IMR-90 (cell line): ENCODE measurements around the gene CLIC4. TPM values are rescaled to one million over a fixed set of nuclear protein-coding genes. Genes with fewer than 3 reads are reported as not detected.

Experiments used
- ATAC-seq: fragments of 200-7000 bp; cut with Tn5 transposase; 2 replicates; pipeline ENCODE4 v1.9.1; 2020; ENCODE audit warnings: low read depth, mild to moderate bottlenecking, moderate library complexity
- BruUV-seq: library from RNA; stranded (reverse); fragments of 400-500 nt; replicated peaks from 2 replicates; lab custom pipeline; 2021; lab: Mats Ljungman, UMichigan
- CTCF ChIA-PET: fragments of 300-600 bp; formaldehyde crosslinking; extraction: SDS; loops from one replicate; lab custom pipeline; 2021; ENCODE audit warnings: antibody characterized with exemption; lab: Yijun Ruan, JAX
- POLR2A ChIA-PET: fragments of 300-600 bp; sonication (Branson Sonifier 250); formaldehyde crosslinking; loops from one replicate; lab custom pipeline; 2022; ENCODE audit warnings: antibody characterized with exemption; ENCODE audit not compliant: unreplicated experiment; lab: Charles Lee
- DNase-seq: peaks from one replicate; pipeline ENCODE4 v3.0.0; 2013
- H2AFZ ChIP-seq: replicated peaks from 2 replicates; pipeline ENCODE3; 2013; ENCODE audit warnings: low read length, mild to moderate bottlenecking; ENCODE audit not compliant: poor library complexity
- H2AK5ac ChIP-seq: 2 replicates; pipeline ENCODE4 v1.6.1; 2013; ENCODE audit warnings: low read depth, low read length, inconsistent platforms
- H2AK9ac ChIP-seq: replicated peaks from 2 replicates; pipeline ENCODE3; 2013; ENCODE audit warnings: mild to moderate bottlenecking, low read depth, low read length, moderate library complexity; ENCODE audit not compliant: poor library complexity
- H2BK120ac ChIP-seq: 2 replicates; pipeline ENCODE4 v1.6.1; 2013; ENCODE audit warnings: low read depth, low read length, inconsistent platforms
- H2BK15ac ChIP-seq: 3 replicates; pipeline ENCODE4 v1.6.1; 2013; ENCODE audit warnings: low read depth, low read length, inconsistent platforms
- H2BK20ac ChIP-seq: 2 replicates; pipeline ENCODE4 v1.6.1; 2013; ENCODE audit warnings: low read depth, mild to moderate bottlenecking, inconsistent platforms, low read length, moderate library complexity
- H2BK5ac ChIP-seq: 2 replicates; pipeline ENCODE4 v1.6.1; 2013; ENCODE audit warnings: mild to moderate bottlenecking, low read depth, low read length, inconsistent platforms; ENCODE audit not compliant: poor library complexity, severe bottlenecking
- H3K14ac ChIP-seq: replicated peaks from 2 replicates; pipeline ENCODE4 v1.6.1; 2013; ENCODE audit warnings: low read depth, low read length, inconsistent platforms
- H3K18ac ChIP-seq: 2 replicates; pipeline ENCODE4 v1.6.1; 2013; ENCODE audit warnings: low read depth, low read length, control low read depth
- H3K23ac ChIP-seq: 2 replicates; pipeline ENCODE4 v1.6.1; 2013; ENCODE audit warnings: low read depth, low read length, inconsistent platforms
- H3K27ac ChIP-seq: 2 replicates; pipeline ENCODE4 v1.5.1; 2013; ENCODE audit warnings: mild to moderate bottlenecking, control low read depth, low read length; ENCODE audit not compliant: insufficient read depth
- H3K27me3 ChIP-seq: 2 replicates; pipeline ENCODE4 v1.6.1; 2013; ENCODE audit warnings: low read length; ENCODE audit not compliant: control insufficient read depth, insufficient read depth
- H3K36me3 ChIP-seq: 2 replicates; pipeline ENCODE4 v1.6.1; 2013; ENCODE audit warnings: low read length, mixed read lengths; ENCODE audit not compliant: control insufficient read depth, insufficient read depth
- H3K4ac ChIP-seq: 2 replicates; pipeline ENCODE4 v1.6.1; 2013; ENCODE audit warnings: low read depth, low read length, inconsistent platforms
- H3K4me1 ChIP-seq: 2 replicates; pipeline ENCODE4 v1.6.1; 2013; ENCODE audit warnings: low read length, mixed read lengths; ENCODE audit not compliant: control insufficient read depth, insufficient read depth
- H3K4me2 ChIP-seq: 2 replicates; pipeline ENCODE4 v1.6.1; 2013; ENCODE audit warnings: low read depth, mild to moderate bottlenecking, control low read depth, low read length, moderate library complexity
- H3K4me3 ChIP-seq: 2 replicates; pipeline ENCODE4 v1.5.1; 2013; ENCODE audit warnings: low read depth, mild to moderate bottlenecking, control low read depth, low read length, moderate library complexity; ENCODE audit not compliant: insufficient read depth
- H3K56ac ChIP-seq: 2 replicates; pipeline ENCODE4 v1.6.1; 2013; ENCODE audit warnings: low read length, inconsistent platforms; ENCODE audit not compliant: insufficient read depth; ENCODE audit errors: extremely low read depth
- H3K79me1 ChIP-seq, 2 experiments: 2 replicates each; pipeline ENCODE4 v1.6.1; 2013; ENCODE audit warnings: low read length in 2 of 2, inconsistent platforms in 1 of 2, low read depth in 1 of 2
- H3K9ac ChIP-seq: 2 replicates; pipeline ENCODE4 v1.6.1; 2013; ENCODE audit warnings: low read depth, low read length, control low read depth
- H3K9me1 ChIP-seq: 2 replicates; pipeline ENCODE4 v1.6.1; 2013; ENCODE audit warnings: low read length, inconsistent platforms; ENCODE audit not compliant: insufficient read depth
- H3K9me3 ChIP-seq: 2 replicates; pipeline ENCODE4 v1.6.1; 2013; ENCODE audit warnings: low read length; ENCODE audit not compliant: control insufficient read depth, insufficient read depth
- H4K20me1 ChIP-seq: 2 replicates; pipeline ENCODE4 v1.6.1; 2013; ENCODE audit warnings: low read length, inconsistent platforms; ENCODE audit not compliant: insufficient read depth
- H4K5ac ChIP-seq: 2 replicates; pipeline ENCODE4 v1.6.1; 2013; ENCODE audit warnings: mild to moderate bottlenecking, low read depth, low read length, control low read depth
- H4K8ac ChIP-seq, 2 experiments: 2 replicates each; pipeline ENCODE4 v1.6.1; 2013; ENCODE audit warnings: low read depth in 2 of 2, low read length in 2 of 2, control low read depth in 1 of 2, inconsistent platforms in 1 of 2
- H4K91ac ChIP-seq: 2 replicates; pipeline ENCODE4 v1.6.1; 2013; ENCODE audit warnings: low read depth, low read length, inconsistent platforms; ENCODE audit not compliant: insufficient read depth
- BHLHE40 ChIP-seq: fragments of 150-350 bp; IDR thresholded peaks from 2 replicates; pipeline ENCODE4 v1.6.1; 2016; ENCODE audit warnings: mild to moderate bottlenecking, low read depth, low read length
- FOS ChIP-seq: fragments of 150-350 bp; IDR thresholded peaks from 2 replicates; pipeline ENCODE4 v1.6.1; 2016; ENCODE audit warnings: low read depth, low read length
- MAFK ChIP-seq: IDR thresholded peaks from 2 replicates; pipeline ENCODE4 v1.6.1; 2012; ENCODE audit warnings: low read depth, low read length, improper control_type of control experiment
- MAZ ChIP-seq: IDR thresholded peaks from 2 replicates; pipeline ENCODE4 v1.6.1; 2012; ENCODE audit warnings: low read depth, mild to moderate bottlenecking, low read length, improper control_type of control experiment, moderate library complexity, borderline replicate concordance
- MXI1 ChIP-seq: IDR thresholded peaks from 2 replicates; pipeline ENCODE4 v1.6.1; 2012; ENCODE audit warnings: low read depth, mild to moderate bottlenecking, low read length, moderate library complexity, borderline replicate concordance
- NFE2L2 ChIP-seq: fragments of 150-350 bp; IDR thresholded peaks from 2 replicates; pipeline ENCODE4 v1.6.1; 2016; ENCODE audit warnings: low read depth, mild to moderate bottlenecking, low read length
- RAD21 ChIP-seq: IDR thresholded peaks from 2 replicates; pipeline ENCODE4 v1.6.1; 2012; ENCODE audit warnings: low read length, improper control_type of control experiment
- WGBS, 2 experiments: methylation state at CpG; one replicate each; pipeline versions ENCODE4 v1.1.5 to v1.1.7; 2013; ENCODE audit warnings: missing lambda C conversion rate in 2 of 2; ENCODE audit not compliant: insufficient read length in 1 of 2; ENCODE audit errors: extremely low coverage in 2 of 2; 5-methylcytosine and 5-hydroxymethylcytosine counted together
- dilution Hi-C: fragments of 300-500 bp; cut with HindIII; formaldehyde crosslinking; loops from one replicate; pipeline ENCODE4 v1.14.3; 2018; ENCODE audit warnings: low sequenced_read_pairs; ENCODE audit not compliant: unreplicated experiment
- in situ Hi-C: fragments of 300-500 bp; cut with MboI; formaldehyde crosslinking; loops from 3 replicates; pipeline ENCODE4 v1.14.3; 2019; ENCODE audit warnings: low sequenced_read_pairs, inconsistent platforms, mixed read lengths
- intact Hi-C: fragments of 100-400 bp; cut with micrococcal nuclease; formaldehyde crosslinking; loops from 2 replicates; pipeline ENCODE4 v1.10.0; 2022
- polyA plus RNA-seq, 3 experiments: library from polyadenylated mRNA; depleted of rRNA; stranded (reverse); fragments of >200 nt; gene quantifications; 2 replicates each; pipeline ENCODE4 v1.2.3, GENCODE V29; 2012; ENCODE audit warnings: low replicate concordance in 1 of 3
- total RNA-seq: library from RNA; depleted of rRNA; stranded (reverse); fragments of >200 nt; gene quantifications from 2 replicates; pipeline ENCODE4 v1.2.3, GENCODE V29; 2012
- TF ChIP-seq, protein P1 (sequence below): fragments of 150-350 bp; IDR thresholded peaks from 2 replicates; pipeline ENCODE4 v1.6.1; 2017; ENCODE audit warnings: mild to moderate bottlenecking, antibody characterized with exemption, low read length, low read depth
- TF ChIP-seq, protein P2 (sequence below): conservative IDR thresholded peaks from 2 replicates; pipeline ENCODE4 v1.5.1; 2012; ENCODE audit warnings: mild to moderate bottlenecking, low read depth, low read length, improper control_type of control experiment

CLIC4 gene
- total and polyA plus RNA-seq, 2 of the 4 experiments (the other 2 are of a cell fraction): 242 to 392 TPM

GRCh38 chr1:24873148-24873547, 127.9 kb downstream of the CLIC4 start:
- Histone ChIP-seq H3K14ac (no peak overlapping the region), H3K4me1 (no peaks in the 10 kb centered on the region), H4K5ac (no peak overlapping the region), H3K9me3 (no peaks in the 10 kb centered on the region), H3K27ac (no peak overlapping the region), H2AK5ac (no peak overlapping the region), H3K4ac (no peak overlapping the region), H4K8ac (no peak overlapping the region), H3K79me1 (no peaks in the 10 kb centered on the region), H4K20me1 (no peaks in the 10 kb centered on the region), H2AK9ac (peak overlapping the region; percentile 42), H2BK15ac (no peak overlapping the region), H3K9me1 (no peaks in the 10 kb centered on the region), H2AFZ (no peak overlapping the region), H4K91ac (no peak overlapping the region), H3K56ac (no peak overlapping the region), H2BK5ac (no peak overlapping the region), H3K18ac (no peak overlapping the region), H3K23ac (no peak overlapping the region), H2BK20ac (no peak overlapping the region), H2BK120ac (no peak overlapping the region), H3K27me3 (peaks cover 40% of the 10 kb centered on the region), H3K4me3 (no peak overlapping the region), H3K4me2 (no peak overlapping the region), H3K36me3 (no peaks in the 10 kb centered on the region), H3K9ac (no peak overlapping the region)
- ChIA-PET POLR2A (interaction anchor here (0.5 kb wide), 1 partner anchor 50 kb away, joined by 3 read pairs; no protein-coding TSS in a partner anchor), CTCF (no interaction called here)
- ATAC-seq (no peak), DNase-seq (no peak)
- in situ Hi-C loops (no loop called here), dilution Hi-C loops (no loop called here), intact Hi-C loops (no loop called here)
- no TSS peak for BruUV-seq
- TF ChIP-seq RAD21 (no peak), BHLHE40 (no peak), MAZ (no peak), MXI1 (no peak), FOS (no peak), MAFK (no peak), NFE2L2 (no peak)
- TF ChIP-seq, protein P1, sequence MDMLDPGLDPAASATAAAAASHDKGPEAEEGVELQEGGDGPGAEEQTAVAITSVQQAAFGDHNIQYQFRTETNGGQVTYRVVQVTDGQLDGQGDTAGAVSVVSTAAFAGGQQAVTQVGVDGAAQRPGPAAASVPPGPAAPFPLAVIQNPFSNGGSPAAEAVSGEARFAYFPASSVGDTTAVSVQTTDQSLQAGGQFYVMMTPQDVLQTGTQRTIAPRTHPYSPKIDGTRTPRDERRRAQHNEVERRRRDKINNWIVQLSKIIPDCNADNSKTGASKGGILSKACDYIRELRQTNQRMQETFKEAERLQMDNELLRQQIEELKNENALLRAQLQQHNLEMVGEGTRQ: no peak
- TF ChIP-seq, protein P2, sequence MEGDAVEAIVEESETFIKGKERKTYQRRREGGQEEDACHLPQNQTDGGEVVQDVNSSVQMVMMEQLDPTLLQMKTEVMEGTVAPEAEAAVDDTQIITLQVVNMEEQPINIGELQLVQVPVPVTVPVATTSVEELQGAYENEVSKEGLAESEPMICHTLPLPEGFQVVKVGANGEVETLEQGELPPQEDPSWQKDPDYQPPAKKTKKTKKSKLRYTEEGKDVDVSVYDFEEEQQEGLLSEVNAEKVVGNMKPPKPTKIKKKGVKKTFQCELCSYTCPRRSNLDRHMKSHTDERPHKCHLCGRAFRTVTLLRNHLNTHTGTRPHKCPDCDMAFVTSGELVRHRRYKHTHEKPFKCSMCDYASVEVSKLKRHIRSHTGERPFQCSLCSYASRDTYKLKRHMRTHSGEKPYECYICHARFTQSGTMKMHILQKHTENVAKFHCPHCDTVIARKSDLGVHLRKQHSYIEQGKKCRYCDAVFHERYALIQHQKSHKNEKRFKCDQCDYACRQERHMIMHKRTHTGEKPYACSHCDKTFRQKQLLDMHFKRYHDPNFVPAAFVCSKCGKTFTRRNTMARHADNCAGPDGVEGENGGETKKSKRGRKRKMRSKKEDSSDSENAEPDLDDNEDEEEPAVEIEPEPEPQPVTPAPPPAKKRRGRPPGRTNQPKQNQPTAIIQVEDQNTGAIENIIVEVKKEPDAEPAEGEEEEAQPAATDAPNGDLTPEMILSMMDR: no peak
- no CpG with 5 or more reads among the region's 1 CpG for WGBS, 2 experiments
